Activated T-helper 1 cell treated with anti-CD3 and anti-CD28 coated beads, Interleukin-12 subunit alpha, Interleukin-12 subunit beta, Interleukin-2, Interleukin-4 antibody, amounts not matched to agents 30 ng/mL and 10 ng/mL and 1 ng/mL, durations not matched to agents 14 hours and 24 hours and 36 hours (primary cell): Measurements from ENCODE around the gene PLPP6. TPM values are rescaled to one million over a fixed set of nuclear protein-coding genes. Genes with fewer than 3 reads are reported as not detected.

Experiments
- DNase-seq: peaks from one replicate; pipeline ENCODE4 v3.0.0; 2021; ENCODE audit warnings: low spot score
- H3K27ac Mint-ChIP-seq: one replicate; pipeline ENCODE4 v1.8.0; 2021; ENCODE audit warnings: mild to moderate bottlenecking, mixed read lengths
- H3K27me3 Mint-ChIP-seq: one replicate; pipeline ENCODE4 v1.8.0; 2022; ENCODE audit warnings: mild to moderate bottlenecking, moderate library complexity, mixed read lengths; ENCODE audit not compliant: insufficient read depth
- H3K36me3 Mint-ChIP-seq: one replicate; pipeline ENCODE4 v1.8.0; 2021; ENCODE audit warnings: low read depth, mixed read lengths
- H3K4me1 Mint-ChIP-seq: one replicate; pipeline ENCODE4 v1.8.0; 2021; ENCODE audit warnings: low read depth, mixed read lengths
- H3K4me3 Mint-ChIP-seq: one replicate; pipeline ENCODE4 v1.8.0; 2021; ENCODE audit warnings: mild to moderate bottlenecking, moderate library complexity, mixed read lengths
- H3K9me3 Mint-ChIP-seq: one replicate; pipeline ENCODE4 v1.8.0; 2021; ENCODE audit warnings: mixed read lengths
- intact Hi-C: fragments of 100-400 bp; cut with micrococcal nuclease; formaldehyde crosslinking; loops from one replicate; pipeline ENCODE4 v1.15.1; 2024
- total RNA-seq: library from RNA; stranded (reverse); gene quantifications from 2 replicates; pipeline ENCODE4 v1.2.3, GENCODE V29; 2022

The PLPP6 gene
- total RNA-seq, result 5.3 and 5.7 TPM in 2 replicates

DNA sequence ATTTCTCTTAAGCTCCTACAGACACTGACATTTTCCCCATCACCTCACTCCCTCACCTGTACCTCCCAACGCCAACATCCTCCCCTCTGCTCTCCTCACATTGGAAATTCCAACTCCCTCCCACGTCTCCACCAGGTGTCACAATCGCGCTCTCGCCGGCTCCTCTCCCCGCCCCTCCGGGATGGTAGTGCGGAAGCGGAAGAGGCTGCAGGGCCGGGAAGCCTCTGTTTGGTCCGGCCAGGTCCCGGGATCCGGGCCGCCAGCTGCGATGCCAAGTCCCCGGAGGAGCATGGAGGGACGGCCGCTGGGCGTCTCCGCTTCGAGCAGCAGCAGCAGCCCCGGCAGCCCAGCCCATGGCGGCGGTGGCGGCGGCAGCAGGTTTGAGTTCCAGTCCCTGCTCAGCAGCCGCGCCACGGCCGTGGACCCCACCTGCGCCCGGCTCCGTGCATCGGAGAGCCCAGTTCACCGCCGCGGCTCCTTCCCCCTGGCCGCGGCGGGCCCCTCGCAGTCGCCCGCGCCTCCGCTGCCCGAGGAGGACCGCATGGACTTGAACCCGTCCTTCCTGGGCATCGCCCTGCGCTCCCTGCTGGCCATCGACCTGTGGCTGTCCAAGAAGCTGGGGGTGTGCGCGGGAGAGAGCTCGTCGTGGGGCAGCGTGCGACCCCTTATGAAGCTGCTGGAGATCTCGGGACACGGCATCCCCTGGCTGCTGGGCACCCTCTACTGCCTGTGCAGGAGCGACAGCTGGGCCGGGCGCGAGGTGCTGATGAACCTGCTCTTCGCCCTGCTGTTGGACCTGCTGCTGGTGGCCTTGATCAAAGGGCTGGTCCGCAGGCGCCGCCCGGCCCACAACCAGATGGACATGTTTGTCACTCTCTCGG lies at the start of gene PLPP6:
PLPP6 (plus strand) TSS at position 187 of the 881 bp plus-strand sequence; CDS start at position 269, 82 bp downstream.
- peak; percentile 73 for DNase-seq

DNA sequence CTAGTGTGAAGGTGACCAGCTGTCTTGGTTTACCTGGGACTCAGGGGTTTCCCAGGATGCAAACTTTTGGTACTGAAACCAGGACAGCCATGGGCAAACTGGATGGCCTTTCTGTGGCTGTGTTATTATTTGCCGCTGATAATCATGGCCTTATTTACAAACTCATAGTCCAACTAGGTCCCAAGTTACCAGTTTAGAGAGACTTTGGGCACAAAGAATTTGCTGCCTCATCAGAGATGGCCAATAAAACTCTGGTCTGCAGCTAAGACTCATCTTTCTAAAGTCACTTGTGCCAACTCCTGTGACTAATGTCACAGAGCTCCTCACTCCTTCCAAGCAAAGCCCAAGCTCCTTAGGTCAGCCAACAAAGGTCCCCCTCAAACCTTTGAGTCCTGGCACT lies 47.5 kb upstream of the PLPP6 start:
- Mint-ChIP-seq H3K27me3 (peaks cover 4% of the 10 kb centered on the region), H3K9me3 (peaks cover 7% of the 10 kb centered on the region), H3K4me1 (peaks cover 15% of the 10 kb centered on the region), H3K36me3 (peaks cover 2% of the 10 kb centered on the region), H3K27ac (no peak overlapping the region), H3K4me3 (no peak overlapping the region)
- intact Hi-C loops, result no loop called here
- DNase-seq, result no peak

More for the DNA sequence above, at the start of gene PLPP6:
- peak within 1 kb of the TSS; percentile 89 for H3K4me3 Mint-ChIP-seq
- peaks cover 7% of the 10 kb centered on the region for H3K36me3 Mint-ChIP-seq
- peaks cover 15% of the 10 kb centered on the region for H3K27me3 Mint-ChIP-seq
- intact Hi-C loops, result loop anchor here (1.0 to 10.0 kb wide), 5 partner anchors 17 to 1278 kb away; partner anchors contain the start of gene CDC37L1
- H3K4me1 Mint-ChIP-seq, result peaks cover 59% of the 10 kb centered on the region
- H3K27ac Mint-ChIP-seq, result peak within 1 kb of the TSS; percentile 88
- no peaks in the 10 kb centered on the region for H3K9me3 Mint-ChIP-seq

DNA sequence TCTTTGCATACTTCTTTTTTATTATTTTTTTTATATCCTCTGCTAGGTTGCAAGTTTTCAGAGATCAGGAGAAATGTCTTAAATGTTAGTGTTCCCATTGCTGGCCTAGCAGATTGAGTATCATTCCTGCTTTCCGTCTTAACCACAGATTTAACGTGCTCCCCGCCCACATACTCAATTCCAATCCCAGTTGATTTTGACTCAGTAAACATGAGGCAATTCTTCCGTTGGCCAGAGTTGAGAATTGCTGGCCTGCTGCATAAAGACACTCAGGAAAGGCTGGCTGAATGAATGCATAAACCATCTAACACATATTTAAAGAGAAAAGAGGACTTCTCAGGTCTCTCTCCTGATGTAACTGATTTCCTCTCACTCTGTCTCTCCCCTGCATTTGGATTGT lies 46.8 kb upstream of the PLPP6 start:
- H3K9me3 Mint-ChIP-seq, result peaks cover 7% of the 10 kb centered on the region
- no peak for DNase-seq
- H3K27ac Mint-ChIP-seq, result no peak overlapping the region
- peaks cover 22% of the 10 kb centered on the region for H3K4me1 Mint-ChIP-seq
- intact Hi-C loops, result no loop called here
- no peak overlapping the region for H3K4me3 Mint-ChIP-seq
- H3K27me3 Mint-ChIP-seq, result peaks cover 4% of the 10 kb centered on the region
- peaks cover 2% of the 10 kb centered on the region for H3K36me3 Mint-ChIP-seq

DNA sequence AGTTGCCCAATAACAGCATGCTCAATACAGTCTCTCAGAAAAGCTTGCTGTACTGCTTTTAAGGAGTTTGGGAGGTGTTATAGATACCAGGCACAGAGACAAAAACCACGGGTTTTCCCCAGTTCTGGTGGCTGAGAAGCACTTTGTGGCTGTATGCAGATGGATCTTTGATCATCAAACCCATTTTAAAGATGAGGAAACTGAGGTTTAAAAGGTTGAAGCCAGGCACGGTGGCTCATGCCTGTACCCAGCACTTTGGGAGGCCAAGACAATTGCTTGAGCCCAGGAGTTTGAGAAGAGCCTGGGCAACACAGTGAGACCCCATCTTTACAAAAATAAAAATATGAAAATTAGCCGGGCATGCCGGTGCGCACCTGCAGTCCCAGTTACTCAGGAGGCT lies 46.3 kb upstream of the PLPP6 start:
- intact Hi-C loops, result no loop called here
- Mint-ChIP-seq H3K27me3 (peaks cover 4% of the 10 kb centered on the region), H3K4me1 (peaks cover 27% of the 10 kb centered on the region), H3K9me3 (peaks cover 7% of the 10 kb centered on the region), H3K36me3 (peaks cover 2% of the 10 kb centered on the region), H3K4me3 (no peak overlapping the region), H3K27ac (no peak overlapping the region)
- no peak for DNase-seq

DNA sequence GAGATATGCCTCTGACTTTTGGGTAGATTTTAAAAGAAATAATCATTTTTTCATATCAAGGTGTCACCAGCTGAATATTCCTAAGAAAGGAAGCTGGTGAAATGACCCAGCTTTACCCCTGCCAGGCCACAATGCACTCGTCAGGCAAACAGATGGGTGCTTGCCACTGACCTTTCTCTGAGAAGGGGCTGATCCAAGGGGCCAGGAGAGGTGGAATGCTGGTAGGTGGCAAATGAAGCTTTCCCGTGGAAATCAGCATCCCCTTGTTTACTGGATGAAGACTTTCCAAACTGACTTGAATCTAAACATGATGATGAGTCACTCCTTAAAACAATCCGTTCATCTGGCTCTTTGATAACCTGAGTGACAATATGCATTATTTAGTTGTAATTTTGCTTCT lies 44.3 kb upstream of the PLPP6 start:
- Mint-ChIP-seq H3K9me3 (no peaks in the 10 kb centered on the region), H3K27me3 (peaks cover 4% of the 10 kb centered on the region), H3K4me1 (peaks cover 28% of the 10 kb centered on the region), H3K36me3 (peaks cover 2% of the 10 kb centered on the region), H3K4me3 (no peak overlapping the region), H3K27ac (no peak overlapping the region)
- no peak for DNase-seq
- intact Hi-C loops, result no loop called here

DNA sequence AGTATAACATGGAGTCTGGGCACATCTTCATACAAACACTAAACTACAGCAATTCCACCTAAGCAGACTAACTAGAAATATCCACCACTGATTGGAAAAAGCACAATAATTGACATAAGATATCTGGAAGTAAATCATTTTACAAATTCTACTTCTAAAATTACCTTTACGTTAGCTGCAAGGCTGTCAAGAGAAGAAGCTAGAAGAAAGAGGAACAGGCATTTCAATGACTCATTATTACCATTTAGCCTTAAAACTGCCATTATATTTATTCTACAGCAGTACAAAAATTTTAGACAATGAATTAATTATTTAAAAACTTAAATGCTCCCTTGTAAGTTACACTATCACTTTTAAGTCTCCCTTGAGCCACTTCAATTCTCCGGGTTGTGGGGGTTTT lies 43.4 kb upstream of the PLPP6 start:
- Mint-ChIP-seq H3K4me3 (no peak overlapping the region), H3K36me3 (peaks cover 2% of the 10 kb centered on the region), H3K27ac (no peak overlapping the region), H3K9me3 (no peaks in the 10 kb centered on the region), H3K4me1 (peaks cover 28% of the 10 kb centered on the region), H3K27me3 (peaks cover 4% of the 10 kb centered on the region)
- intact Hi-C loops, result no loop called here
- DNase-seq, result no peak

DNA sequence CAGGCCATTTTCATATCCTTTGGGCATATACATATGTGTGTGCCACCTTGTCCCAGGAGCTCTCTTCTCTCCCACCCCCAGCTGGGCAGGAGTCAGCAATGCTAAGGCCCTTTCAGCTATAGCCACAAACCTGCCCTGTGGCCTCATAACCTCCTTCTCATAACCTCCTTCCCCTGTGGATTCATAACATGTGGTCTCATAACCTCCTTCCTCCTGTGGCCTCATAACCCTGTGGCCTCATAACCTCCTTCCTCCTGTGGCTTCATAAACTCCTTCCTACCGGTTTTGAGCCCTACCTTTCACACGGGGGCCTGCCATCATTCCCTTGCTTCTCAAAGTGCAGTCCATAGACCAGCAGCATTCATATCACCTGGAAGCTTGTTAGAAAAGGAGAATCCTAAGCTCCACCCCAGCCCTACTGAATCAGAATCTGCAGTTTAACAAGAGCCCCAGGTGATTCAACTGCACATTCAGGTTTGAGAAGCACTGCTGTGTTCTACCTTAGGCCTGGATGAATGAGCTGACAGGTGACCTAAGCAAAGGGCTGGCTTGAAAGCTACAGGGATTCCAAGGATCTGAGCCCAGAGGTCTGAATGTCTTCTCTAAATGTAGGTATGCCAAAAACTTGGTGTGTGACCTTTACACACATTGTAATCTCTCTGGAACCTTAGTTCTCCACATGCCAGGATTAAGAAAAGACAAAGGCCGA lies 41.9 kb upstream of the PLPP6 start:
- peaks cover 22% of the 10 kb centered on the region for H3K4me1 Mint-ChIP-seq
- H3K27me3 Mint-ChIP-seq, result peaks cover 4% of the 10 kb centered on the region
- no peak overlapping the region for H3K4me3 Mint-ChIP-seq
- intact Hi-C loops, result no loop called here
- peaks cover 2% of the 10 kb centered on the region for H3K36me3 Mint-ChIP-seq
- DNase-seq, result no peak
- H3K27ac Mint-ChIP-seq, result no peak overlapping the region
- H3K9me3 Mint-ChIP-seq, result no peaks in the 10 kb centered on the region

DNA sequence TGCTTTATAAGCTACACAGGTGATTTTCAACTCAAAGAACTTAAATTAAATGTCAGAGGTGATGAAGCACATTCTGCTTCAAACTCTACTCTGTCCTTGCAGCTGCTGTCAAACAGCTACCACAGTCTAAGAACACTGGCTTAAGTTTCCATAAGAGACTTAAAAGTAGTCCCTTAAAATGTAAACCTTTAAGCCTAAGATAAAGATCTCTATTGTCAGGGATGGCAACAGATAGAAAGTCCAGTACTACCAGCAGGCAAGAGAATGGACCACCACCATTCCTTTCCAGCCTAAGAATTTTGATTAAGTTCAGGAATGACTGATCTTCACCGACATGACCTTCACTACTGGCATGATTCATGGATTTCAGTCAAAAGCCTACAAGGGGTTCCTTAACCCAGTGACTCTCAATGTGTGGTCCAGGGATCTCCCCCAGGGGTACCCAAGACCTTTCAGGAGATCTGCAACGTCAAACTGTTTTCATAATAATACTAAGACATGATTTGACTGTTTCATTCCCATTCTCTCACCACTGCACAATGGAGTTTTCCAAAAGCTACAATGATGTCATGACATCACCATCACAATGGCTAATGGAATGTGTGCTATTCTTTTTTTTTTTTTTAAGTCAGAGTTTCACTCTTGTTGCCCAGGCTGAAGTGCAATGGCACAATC lies 41.1 kb upstream of the PLPP6 start:
- Mint-ChIP-seq H3K27me3 (peaks cover 4% of the 10 kb centered on the region), H3K36me3 (peaks cover 2% of the 10 kb centered on the region), H3K4me3 (no peak overlapping the region), H3K9me3 (no peaks in the 10 kb centered on the region), H3K4me1 (peaks cover 15% of the 10 kb centered on the region), H3K27ac (no peak overlapping the region)
- intact Hi-C loops, result no loop called here
- DNase-seq, result no peak

DNA sequence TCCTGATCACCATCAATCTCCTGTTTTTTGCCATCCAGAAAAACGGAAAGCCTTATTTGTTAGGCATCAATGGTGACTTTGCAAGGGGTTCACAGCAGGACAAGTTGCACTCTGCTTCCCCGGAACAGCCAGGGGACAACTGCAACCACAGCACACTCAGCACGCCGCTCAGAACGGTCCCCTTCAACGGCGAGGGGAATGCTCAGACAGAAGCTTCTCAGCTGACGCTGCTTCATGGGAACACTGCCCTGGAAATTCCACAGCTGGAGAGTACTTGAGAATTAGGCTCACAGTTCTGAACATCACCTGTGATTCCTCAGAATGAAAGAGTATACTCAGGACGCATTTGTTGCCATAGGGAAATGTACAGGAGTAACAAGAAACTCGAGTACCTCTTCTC lies 40.1 kb upstream of the PLPP6 start:
- H3K4me1 Mint-ChIP-seq, result peaks cover 15% of the 10 kb centered on the region
- H3K27me3 Mint-ChIP-seq, result peaks cover 4% of the 10 kb centered on the region
- H3K36me3 Mint-ChIP-seq, result peaks cover 2% of the 10 kb centered on the region
- no peak overlapping the region for H3K4me3 Mint-ChIP-seq
- no peak for DNase-seq
- intact Hi-C loops, result no loop called here
- no peak overlapping the region for H3K27ac Mint-ChIP-seq
- no peaks in the 10 kb centered on the region for H3K9me3 Mint-ChIP-seq

DNA sequence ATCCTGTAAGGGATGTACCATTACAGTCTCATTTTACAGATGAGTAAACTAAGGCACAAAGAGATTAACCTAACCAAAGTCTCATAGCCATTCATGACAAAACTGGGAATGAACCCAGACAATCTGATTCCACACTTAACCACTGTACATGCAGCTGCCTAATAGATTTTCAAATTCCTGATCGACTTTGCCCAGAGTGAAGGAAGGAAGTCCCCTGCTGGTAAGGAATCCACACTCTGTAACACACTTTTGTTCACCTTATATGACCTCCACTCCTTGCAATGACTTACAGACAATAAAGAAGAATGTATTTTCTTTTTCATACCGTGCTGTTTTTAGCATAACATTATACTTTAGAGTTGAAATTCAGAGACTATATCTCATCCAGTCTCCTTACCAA lies 31.3 kb upstream of the PLPP6 start:
- Mint-ChIP-seq H3K36me3 (no peaks in the 10 kb centered on the region), H3K9me3 (no peaks in the 10 kb centered on the region), H3K4me3 (no peak overlapping the region), H3K4me1 (no peaks in the 10 kb centered on the region), H3K27me3 (peaks cover 2% of the 10 kb centered on the region), H3K27ac (no peak overlapping the region)
- no peak for DNase-seq
- intact Hi-C loops, result no loop called here

DNA sequence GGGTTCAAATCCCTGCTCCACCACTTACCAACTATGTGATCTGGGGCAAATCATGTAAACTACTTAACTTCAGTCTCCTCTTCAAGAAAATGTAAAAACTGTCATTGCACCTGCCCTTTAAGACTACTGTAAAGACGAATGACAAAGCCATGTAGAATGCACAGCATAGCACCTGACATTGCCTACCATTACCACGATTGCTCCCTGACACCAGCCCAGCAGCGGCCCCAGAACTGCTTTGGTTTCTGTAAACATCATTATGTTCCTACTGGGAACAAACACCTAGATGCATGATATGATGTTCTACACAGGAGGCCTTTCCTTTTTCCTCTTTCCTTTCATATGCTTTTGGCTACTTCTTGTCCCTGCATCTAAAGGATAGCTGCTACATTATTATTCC lies 23.1 kb upstream of the PLPP6 start:
- H3K36me3 Mint-ChIP-seq, result no peaks in the 10 kb centered on the region
- DNase-seq, result no peak
- no peaks in the 10 kb centered on the region for H3K9me3 Mint-ChIP-seq
- H3K4me1 Mint-ChIP-seq, result no peaks in the 10 kb centered on the region
- intact Hi-C loops, result no loop called here
- H3K27ac Mint-ChIP-seq, result no peak overlapping the region
- H3K27me3 Mint-ChIP-seq, result peaks cover 9% of the 10 kb centered on the region
- no peak overlapping the region for H3K4me3 Mint-ChIP-seq

DNA sequence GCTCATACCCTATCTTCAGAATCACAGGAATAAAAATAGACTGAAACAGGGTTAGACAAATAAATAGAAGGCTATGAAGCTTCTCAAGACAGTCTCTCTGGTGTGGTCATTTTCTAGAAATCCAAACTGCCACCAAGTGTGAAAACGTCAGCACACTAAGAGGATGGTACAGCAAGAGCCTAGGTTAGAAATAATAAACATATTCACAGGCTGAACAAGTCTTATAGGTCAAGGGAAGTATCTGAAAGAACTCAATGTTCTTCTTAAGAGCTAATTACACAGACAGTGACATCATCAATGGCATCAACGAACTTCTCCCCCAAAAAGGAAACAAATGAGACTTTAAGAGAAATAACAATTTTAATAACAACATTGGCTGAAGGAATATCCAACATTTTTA lies 22.7 kb upstream of the PLPP6 start:
- no peak overlapping the region for H3K27ac Mint-ChIP-seq

DNA sequence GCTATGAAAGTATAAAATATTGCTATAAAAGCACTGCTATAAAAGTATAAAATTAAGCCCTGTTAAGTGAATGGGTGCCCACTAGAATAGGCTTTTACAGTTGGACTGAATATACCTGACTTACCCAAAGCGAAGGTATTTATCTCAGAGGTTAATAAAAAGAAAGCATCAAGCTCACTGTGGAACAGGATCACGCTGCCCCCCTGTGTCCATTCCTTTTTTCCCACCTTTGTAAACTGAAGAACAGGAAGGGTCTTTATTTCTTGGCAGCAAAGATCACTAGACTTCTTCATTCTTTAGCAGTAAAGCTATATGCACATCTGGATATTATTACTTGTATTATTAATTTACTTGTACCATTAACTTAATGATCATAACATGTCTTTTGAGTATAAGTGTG lies 22.1 kb upstream of the PLPP6 start:
- H3K9me3 Mint-ChIP-seq, result no peaks in the 10 kb centered on the region
- peaks cover 9% of the 10 kb centered on the region for H3K27me3 Mint-ChIP-seq
- no peak overlapping the region for H3K27ac Mint-ChIP-seq
- no peak overlapping the region for H3K4me3 Mint-ChIP-seq
- H3K4me1 Mint-ChIP-seq, result no peaks in the 10 kb centered on the region
- H3K36me3 Mint-ChIP-seq, result no peaks in the 10 kb centered on the region
- intact Hi-C loops, result loop anchor here (2.0 to 5.0 kb wide), 3 partner anchors 35 to 323 kb away; no protein-coding TSS in a partner anchor
- no peak for DNase-seq

More for the DNA sequence above, 22.7 kb upstream of the PLPP6 start:
- H3K4me1 Mint-ChIP-seq, result no peaks in the 10 kb centered on the region
- H3K4me3 Mint-ChIP-seq, result no peak overlapping the region
- H3K9me3 Mint-ChIP-seq, result no peaks in the 10 kb centered on the region
- H3K36me3 Mint-ChIP-seq, result no peaks in the 10 kb centered on the region
- peaks cover 9% of the 10 kb centered on the region for H3K27me3 Mint-ChIP-seq
- DNase-seq, result no peak
- intact Hi-C loops, result no loop called here
